Stimulated activated CD8-positive, alpha-beta memory T cell treated with anti-CD3 and anti-CD28 coated beads, Interleukin-2, amount 100 ng/mL, for 1 hour (primary cell): ENCODE measurements around the gene ZBTB40.

Source experiments
- DNase-seq, 2 donors: peaks; one replicate each; pipeline ENCODE4 v3.0.0-alpha.2; 2020; ENCODE audit warnings: low read depth in 2 of 2

ZBTB40 gene

GRCh38 chr1:22507587-22507986 lies 55.9 kb downstream of the ZBTB40 start:
- DNase-seq = no peak

DNA sequence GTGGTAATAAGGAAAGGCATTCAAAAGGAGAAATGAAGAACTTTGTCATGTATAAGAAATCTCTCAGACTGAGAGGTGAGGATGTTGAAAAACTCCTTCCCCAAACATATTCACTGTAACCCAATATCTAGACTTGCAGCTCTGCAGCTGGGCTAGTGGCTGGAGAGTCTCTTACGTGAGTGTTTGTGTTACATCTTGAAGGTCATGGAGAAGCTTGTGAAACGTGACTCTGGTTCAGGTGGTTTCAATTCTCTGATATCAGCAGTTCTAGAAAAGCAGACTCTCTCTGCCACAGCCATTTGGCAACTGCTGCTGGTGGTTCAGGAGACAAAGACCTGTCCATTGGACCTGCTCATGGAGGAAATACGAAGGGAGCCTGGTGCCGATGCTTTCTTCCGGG lies 56.7 kb downstream of the ZBTB40 start:
- DNase-seq = no peak

GRCh38 chr1:22508991-22509390 lies 57.3 kb downstream of the ZBTB40 start:
- DNase-seq = no peak

- no peak for DNase-seq
Observed at GRCh38 chr1:22509815-22510214, 58.2 kb downstream of the ZBTB40 start.

DNA sequence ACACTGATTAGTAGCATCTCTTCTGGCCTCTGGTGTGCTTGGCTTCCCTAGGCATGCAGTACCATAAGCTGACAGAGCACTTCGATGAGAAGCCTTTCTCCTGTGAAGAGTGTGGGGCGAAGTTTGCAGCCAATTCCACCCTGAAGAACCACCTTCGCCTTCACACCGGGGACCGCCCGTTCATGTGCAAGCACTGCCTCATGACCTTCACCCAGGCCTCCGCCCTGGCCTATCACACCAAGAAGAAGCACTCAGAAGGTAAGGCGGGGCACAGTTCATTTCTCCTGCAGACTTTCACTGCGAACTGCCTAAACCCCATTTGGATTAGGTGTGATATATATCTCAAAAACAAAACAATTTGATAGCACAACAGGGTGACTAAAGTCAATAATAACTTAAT lies 61.2 kb downstream of the ZBTB40 start:
- no peak for DNase-seq

DNA sequence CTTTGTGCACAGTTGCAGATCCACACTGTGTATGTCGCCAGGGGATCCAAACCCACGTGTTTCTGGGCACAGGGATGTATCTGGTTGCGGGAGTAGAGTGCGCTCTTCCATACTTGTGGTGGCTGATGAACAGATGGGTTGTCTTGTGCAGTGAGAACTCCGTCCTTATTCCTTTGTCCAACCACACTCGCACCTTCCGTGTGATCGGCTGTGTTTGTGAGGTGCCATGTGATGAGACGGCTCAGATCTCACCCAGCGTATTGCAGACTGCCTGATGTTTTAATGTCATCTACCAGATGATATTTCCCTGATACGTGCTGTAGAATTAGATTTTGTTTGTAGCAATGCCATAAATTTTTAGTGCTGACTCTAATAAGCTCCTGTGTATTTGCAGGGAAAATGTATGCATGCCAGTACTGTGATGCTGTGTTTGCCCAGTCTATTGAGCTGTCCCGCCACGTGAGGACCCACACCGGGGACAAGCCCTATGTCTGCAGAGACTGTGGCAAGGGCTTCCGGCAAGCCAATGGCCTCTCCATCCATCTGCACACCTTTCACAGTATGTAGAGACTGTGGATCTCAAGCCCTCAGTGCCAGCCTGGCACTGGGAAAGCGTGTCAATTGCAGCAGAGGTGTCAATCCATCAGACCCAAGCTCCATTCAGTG lies 65.4 kb downstream of the ZBTB40 start:
- no peak for DNase-seq

GRCh38 chr1:22517956-22518355 lies 66.3 kb downstream of the ZBTB40 start:
- no peak for DNase-seq

GRCh38 chr1:22518379-22518778 lies 66.7 kb downstream of the ZBTB40 start:
- no peak for DNase-seq

DNA sequence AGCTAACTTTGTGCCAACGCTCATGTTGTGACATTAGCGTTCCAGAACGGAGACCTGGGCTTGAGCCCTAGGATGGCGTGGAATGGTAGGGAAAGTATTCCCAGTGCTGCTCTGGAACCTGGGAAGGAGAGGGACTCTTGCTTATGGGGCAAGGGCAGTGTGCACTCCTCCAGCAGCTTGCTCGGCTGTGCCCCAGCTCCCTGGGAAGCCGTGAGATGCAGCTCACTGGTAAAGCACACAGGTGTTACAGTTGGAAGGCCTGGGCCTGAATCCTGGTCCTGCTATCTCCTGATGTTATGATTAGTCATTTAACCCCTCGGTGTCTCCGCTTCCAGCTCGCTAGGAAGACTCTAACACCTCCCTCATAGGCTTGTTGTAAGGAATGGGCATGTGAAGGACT lies 69.2 kb downstream of the ZBTB40 start:
- DNase-seq = no peak

DNA sequence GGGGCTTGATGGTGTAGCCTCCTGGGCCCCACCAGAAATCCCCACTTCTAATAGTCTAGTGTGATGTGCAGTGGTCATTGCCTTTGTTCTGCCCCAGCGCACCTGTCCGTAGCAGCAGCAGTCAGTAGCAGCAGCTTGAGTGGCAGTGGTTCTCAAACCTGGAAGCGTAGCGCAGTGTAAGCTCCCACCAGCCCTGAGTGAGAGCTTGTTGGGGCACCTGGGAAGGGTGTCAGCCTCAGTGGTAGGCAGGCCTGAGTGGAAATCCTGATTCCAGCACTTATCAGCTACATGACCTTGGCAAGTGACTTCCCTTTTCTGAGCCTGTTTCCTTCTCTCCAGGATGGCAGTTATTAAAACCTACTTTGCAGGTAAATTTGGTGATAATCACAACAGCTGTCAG lies 70.0 kb downstream of the ZBTB40 start:
- DNase-seq = no peak

DNA sequence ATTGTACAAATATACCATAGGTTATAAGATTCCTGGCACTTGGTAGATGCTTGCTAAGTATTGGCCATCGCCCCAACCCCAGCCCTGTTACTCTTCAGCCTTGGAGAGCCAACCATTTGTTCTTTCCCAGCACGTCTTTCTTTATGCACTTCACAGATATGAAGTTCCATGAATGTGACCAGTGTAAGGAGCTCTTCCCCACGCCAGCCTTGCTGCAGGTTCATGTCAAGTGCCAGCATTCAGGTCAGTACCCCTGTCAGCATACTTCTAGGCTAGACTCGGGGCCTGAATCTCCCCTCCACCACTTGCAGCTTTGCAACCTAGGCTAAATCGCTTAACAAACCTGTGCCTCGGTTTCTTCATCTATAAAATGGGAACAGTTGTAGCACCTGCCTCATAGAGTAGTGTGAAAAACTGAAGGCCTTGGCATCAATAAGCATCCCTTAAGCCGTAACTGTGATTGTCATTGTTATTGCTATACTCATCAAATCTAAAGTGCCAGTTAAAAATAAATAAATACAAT lies 70.6 kb downstream of the ZBTB40 start:
- no peak for DNase-seq

DNA sequence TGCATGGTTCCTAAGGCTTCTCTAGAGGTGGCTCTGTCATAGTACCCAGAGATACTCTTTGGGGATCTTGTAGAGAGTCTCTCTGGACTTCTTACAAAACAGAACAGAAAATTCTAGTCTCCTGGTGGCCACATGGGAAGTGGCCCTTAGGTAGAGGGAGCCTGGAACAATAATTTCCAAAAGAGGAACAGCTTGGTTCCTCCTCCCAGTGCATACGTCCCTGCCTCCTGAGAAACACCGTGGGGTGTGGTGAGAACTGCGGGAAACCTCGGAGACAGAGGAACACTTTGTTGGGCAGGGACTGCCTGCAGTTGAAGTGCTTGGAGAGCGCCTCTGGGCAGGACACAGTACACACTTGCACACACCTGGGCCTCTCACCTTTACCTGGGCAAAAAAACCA lies 72.8 kb downstream of the ZBTB40 start:
- DNase-seq = no peak

DNA sequence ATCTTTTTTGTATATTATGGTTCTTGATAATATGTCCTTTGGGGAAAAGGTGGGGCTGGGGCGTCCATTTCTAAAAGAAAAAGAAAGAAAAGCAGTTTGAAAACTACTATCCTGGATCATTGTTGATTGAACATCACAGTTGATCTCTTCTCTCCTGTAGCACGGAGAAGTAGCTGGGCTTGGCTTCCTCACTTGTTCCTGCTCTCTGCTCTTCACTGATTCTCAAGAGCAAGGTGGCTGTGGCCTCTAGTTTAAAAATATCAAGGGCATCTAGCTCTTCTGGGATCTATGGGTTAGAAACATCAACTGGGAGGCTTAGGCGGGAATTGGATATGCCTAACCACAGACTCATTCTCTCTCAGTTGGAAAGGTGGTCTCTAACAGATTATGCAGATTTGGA lies 73.6 kb downstream of the ZBTB40 start:
- DNase-seq = no peak

DNA sequence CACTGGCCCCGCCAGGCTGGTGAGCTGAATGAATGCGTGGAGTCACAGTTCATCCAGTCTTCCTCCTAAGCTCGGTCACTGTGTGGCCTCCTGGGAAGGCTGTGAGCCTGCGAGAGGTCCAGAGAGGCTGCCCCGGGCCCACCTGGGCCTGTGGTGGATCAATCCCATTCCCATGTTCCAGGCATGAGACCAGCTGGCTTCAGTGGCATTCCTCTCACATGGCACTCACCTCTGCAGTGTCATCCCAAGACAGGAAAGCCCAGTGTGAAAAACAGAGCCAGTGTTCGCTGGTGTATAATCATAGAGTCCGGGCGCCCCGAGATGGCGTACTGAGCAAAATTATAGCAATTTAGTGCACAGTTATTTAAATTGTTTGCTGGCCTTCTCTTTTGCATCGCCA lies 74.0 kb downstream of the ZBTB40 start:
- no peak for DNase-seq

DNA sequence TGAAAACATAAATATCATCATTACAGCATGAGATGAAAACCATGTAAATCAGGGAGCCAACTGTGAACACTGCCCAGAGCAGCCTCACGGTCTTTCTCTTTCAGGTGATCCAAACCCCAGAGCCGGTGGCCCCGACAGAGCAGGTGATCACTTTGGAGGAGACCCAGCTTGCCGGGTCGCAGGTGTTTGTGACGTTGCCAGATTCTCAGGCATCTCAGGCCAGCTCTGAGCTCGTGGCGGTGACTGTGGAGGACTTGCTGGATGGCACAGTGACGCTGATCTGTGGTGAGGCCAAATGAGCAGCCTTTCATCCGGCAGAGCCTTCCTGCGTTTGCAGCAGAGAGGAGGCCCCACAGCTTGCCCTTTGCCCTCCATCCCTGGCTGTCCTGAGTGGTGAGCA lies 74.4 kb downstream of the ZBTB40 start:
- DNase-seq = no peak

DNA sequence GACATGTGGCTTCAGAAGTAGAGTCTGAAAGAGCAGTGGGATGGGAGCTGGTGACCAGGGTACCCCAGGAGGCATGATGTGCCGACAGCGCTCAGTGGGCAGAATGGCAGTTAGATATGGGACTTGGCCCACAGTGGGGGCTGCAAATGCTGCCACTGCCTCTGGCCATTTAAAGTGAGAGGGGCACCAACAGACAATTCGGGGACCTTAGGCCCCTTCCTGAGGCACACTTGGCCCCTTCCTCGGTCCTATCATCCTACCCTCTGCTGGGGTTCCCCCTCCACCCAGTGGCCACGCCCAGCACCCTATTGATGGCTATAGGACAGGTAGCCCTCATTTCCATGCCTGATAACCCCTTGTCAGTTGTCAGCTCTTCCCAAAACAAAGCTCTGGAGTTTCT lies 75.0 kb downstream of the ZBTB40 start:
- DNase-seq = no peak

- no peak for DNase-seq
Observed at GRCh38 chr1:22527122-22527521, 75.5 kb downstream of the ZBTB40 start.

- DNase-seq = no peak
Observed at GRCh38 chr1:22527555-22528296, 76.1 kb downstream of the ZBTB40 start.

DNA sequence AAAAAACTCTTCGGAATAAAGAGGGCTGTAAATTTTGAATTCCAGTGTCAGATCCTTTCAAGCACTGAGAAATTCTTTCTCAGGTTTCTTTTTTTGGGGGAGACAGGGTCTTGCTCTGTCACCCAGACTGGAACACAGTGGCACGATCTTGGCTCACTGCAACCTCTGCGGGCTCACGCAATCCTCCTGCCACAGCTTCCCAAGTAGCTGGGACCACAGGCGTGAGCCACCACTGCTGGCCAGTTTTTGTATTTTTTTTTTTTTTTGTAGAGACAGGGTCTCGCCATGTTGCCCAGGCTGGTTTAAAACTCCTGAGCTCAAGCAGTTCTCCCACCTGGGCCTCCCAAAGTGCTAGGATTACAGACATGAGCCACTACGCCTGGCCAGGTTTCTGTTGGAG lies 76.8 kb downstream of the ZBTB40 start:
- no peak for DNase-seq

DNA sequence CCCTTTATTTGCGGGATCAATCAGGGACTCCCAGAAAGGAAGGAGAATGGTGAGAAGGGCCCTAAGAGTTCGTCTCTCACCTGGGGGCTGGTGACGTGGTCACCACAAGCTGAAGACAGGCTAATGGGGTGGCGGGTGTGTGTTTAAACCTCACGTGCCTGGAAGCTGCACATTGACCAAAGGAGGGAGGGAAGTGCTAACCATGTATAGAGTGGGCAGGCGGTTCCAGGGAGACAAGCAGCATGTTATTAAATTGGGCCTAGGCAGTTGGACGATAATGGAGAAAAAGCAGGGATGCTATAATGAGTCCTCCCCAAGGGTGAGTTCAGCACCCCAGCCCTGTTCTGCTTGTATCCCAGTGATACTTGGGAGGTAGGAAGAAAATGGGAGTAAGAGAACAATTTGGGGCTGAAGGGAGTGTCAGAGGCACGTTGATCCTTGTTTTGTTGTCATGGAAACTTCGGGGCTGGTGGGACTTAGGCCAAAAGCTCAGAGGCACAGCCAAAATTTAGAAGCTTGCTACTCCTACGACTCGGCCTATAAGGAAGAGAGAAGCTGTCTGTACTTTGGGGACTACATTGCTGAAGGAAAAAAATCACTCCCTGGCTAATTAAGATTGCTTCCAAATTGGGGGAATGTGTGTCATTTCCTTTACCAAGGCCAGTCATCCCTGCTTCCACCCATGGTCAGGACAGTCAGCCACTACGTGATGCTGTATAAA lies 78.4 kb downstream of the ZBTB40 start:
- no peak for DNase-seq

DNA sequence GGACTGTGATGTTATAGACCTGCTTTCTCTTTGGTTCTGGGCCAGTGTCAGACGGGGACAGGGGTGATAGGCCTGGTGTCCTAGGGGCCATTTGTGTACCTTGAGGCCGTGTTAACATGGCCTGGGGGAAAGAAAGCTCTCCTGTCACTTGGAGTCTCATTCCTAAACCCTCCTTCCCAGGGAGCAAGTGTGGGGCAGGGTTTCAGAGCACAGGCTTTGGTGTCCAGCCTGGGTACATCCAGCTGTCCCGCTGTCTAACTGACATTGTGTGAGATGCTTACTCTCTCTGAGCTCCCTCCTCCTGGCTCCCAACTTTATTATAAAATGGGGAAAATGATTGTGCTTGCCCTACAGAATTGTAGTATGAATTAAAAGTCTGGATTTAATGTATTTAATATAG lies 79.1 kb downstream of the ZBTB40 start:
- no peak for DNase-seq

DNA sequence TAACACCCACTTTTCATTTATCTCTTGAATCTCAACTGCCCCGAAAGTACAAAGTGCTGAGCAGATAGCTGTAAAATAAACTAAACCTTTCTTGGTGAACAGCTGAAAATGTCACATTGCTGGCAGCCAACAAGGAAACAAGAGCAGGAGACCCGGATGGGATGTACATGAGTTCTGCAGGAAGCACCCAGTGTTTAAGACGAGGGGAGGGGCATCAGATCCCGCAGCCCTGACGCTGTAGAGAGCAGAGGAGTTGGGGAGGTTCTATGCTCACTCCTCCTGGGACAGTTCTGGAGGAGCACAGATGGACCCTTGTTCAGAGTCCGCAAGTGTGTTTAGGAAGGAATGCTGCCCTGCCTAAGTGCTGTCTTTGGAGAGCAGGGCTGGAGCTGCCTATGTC lies 79.6 kb downstream of the ZBTB40 start:
- DNase-seq = no peak
